ENCODE data around the gene ANTKMT.

ANTKMT gene

GRCh38 chr16:726438-727290, 5.7 kb downstream of the ANTKMT start, which contains the start of the genes CCDC78 and HAGHL:
Gene CCDC78 (minus strand): TSS chr16:726443. CDS start chr16:726367, 76 bp downstream.
Gene HAGHL (plus strand): TSS chr16:727106. CDS start chr16:727510, 404 bp downstream.
- peak; percentile 28 to 38 for DNase-seq (ENCODE audit: low read depth in 2 of 2, low spot score in 1 of 2)

GRCh38 chr16:727291-727977, 6.5 kb downstream of the ANTKMT start:
- DNase-seq (ENCODE audit: low read depth in 2 of 2, low spot score in 1 of 2): no peak

GRCh38 chr16:728131-728889, 7.4 kb downstream of the ANTKMT start:
- peak; percentile 29 to 33 for DNase-seq (ENCODE audit: low read depth in 2 of 2, low spot score in 1 of 2)

- DNase-seq (ENCODE audit: low read depth in 2 of 2, low spot score in 1 of 2): no peak
Observed at GRCh38 chr16:728890-729744, 8.2 kb downstream of the ANTKMT start.

GRCh38 chr16:729768-730665, 9.1 kb downstream of the ANTKMT start:
- DNase-seq (ENCODE audit: low read depth in 2 of 2, low spot score in 1 of 2): no peak

- DNase-seq (ENCODE audit: low read depth in 2 of 2, low spot score in 1 of 2): no peak
Observed at GRCh38 chr16:730666-731509, 9.9 kb downstream of the ANTKMT start.

- no peak for DNase-seq (ENCODE audit: low read depth in 2 of 2, low spot score in 1 of 2)
Observed at GRCh38 chr16:732332-732731, 11.4 kb downstream of the ANTKMT start.

GRCh38 chr16:732936-733335, 12.0 kb downstream of the ANTKMT start:
- no peak for DNase-seq (ENCODE audit: low read depth in 2 of 2, low spot score in 1 of 2)

- DNase-seq (ENCODE audit: low read depth in 2 of 2, low spot score in 1 of 2): no peak
Observed at GRCh38 chr16:733382-734207, 12.6 kb downstream of the ANTKMT start.

- no peak for DNase-seq (ENCODE audit: low read depth in 2 of 2, low spot score in 1 of 2)
Observed at GRCh38 chr16:734208-734980, 13.4 kb downstream of the ANTKMT start.

GRCh38 chr16:734981-735881, 14.3 kb downstream of the ANTKMT start:
- no peak for DNase-seq (ENCODE audit: low read depth in 2 of 2, low spot score in 1 of 2)

- DNase-seq (ENCODE audit: low read depth in 2 of 2, low spot score in 1 of 2): no peak
Observed at GRCh38 chr16:735982-736453, 15.1 kb downstream of the ANTKMT start.

- no peak for DNase-seq (ENCODE audit: low read depth in 2 of 2, low spot score in 1 of 2)
Observed at GRCh38 chr16:736936-737481, 16.1 kb downstream of the ANTKMT start.

GRCh38 chr16:739560-740458, 18.9 kb downstream of the ANTKMT start:
- no peak for DNase-seq (ENCODE audit: low read depth in 2 of 2, low spot score in 1 of 2)

- DNase-seq (ENCODE audit: low read depth in 2 of 2, low spot score in 1 of 2): no peak
Observed at GRCh38 chr16:740459-740763, 19.5 kb downstream of the ANTKMT start.
